ENCODE results near the gene THBD.
A peak's percentile ranks its signal among the peaks of the same experiment; 100 is the strongest.

THBD gene

DNA sequence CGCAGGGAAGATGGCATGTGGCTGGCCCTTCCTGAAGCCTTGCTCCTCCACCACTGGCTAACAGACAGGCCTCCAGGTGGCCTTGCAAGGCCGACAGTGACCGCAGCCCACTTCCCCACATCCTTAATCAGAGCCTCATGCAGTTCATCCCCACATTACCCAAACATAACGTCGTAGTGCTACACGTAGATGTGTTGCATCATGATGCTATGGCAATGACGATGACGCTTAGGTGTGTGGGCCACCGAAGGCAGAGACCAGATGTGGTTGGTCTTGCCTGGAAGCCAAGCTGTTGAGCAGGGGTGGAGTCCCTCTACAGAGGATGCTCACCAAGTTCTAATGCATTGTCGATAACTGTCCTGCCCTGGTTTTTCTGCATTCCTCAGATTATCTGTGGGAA is 31.0 kb upstream of the THBD start:
- in situ Hi-C loops (cut with MboI; ENCODE audit: low sequenced_read_pairs, unreplicated experiment) = no loop called here
- DNase-seq (ENCODE audit: low spot score) = no peak
- TF ChIP-seq, protein P1, sequence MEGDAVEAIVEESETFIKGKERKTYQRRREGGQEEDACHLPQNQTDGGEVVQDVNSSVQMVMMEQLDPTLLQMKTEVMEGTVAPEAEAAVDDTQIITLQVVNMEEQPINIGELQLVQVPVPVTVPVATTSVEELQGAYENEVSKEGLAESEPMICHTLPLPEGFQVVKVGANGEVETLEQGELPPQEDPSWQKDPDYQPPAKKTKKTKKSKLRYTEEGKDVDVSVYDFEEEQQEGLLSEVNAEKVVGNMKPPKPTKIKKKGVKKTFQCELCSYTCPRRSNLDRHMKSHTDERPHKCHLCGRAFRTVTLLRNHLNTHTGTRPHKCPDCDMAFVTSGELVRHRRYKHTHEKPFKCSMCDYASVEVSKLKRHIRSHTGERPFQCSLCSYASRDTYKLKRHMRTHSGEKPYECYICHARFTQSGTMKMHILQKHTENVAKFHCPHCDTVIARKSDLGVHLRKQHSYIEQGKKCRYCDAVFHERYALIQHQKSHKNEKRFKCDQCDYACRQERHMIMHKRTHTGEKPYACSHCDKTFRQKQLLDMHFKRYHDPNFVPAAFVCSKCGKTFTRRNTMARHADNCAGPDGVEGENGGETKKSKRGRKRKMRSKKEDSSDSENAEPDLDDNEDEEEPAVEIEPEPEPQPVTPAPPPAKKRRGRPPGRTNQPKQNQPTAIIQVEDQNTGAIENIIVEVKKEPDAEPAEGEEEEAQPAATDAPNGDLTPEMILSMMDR (IDR thresholded peaks at IDR 0.05; ENCODE audit: borderline replicate concordance, control extremely low read depth, extremely low read depth, insufficient read depth, missing control alignments) = no peak

DNA sequence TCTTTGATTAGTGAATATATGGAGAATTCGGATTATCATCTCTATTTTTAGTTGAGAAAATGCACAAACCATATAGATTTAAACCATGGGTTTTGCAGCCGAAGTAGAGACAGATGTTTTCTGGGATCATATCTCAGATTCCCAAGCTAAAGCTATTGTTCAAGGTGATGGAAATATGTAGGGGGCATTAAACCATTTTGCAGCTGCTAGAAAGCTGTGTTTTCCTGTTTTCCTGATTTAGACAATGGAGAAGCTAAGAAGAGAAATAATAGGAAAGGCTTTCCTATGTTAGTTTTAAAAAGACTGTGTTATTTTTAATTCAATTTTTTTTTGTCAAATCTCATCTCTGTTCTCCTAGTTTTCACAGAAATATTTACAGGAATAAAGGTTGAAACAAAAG is 30.5 kb upstream of the THBD start:
- TF ChIP-seq, protein P1 (IDR thresholded peaks at IDR 0.05; ENCODE audit: borderline replicate concordance, control extremely low read depth, extremely low read depth, insufficient read depth, missing control alignments) = no peak
- DNase-seq (ENCODE audit: low spot score) = no peak
- in situ Hi-C loops (cut with MboI; ENCODE audit: low sequenced_read_pairs, unreplicated experiment) = no loop called here

DNA sequence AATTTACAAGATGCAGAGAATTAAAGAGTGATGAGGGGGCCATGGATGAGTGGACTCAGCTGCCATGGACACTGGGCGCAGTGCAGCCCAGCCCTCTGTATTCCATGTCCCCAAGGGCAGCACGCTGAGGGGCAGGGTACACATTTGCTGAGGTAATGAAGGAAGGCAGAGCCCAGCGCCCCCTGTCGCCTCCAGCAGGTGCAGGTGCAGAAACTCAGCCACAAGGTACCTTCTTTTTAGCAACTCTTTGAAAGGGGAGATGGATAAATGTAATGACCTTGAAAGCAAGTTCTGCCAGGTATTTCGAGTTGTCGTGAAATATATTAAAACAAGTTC is 29.5 kb upstream of the THBD start:
- TF ChIP-seq, protein P1 (IDR thresholded peaks at IDR 0.05; ENCODE audit: borderline replicate concordance, control extremely low read depth, extremely low read depth, insufficient read depth, missing control alignments) = peak; percentile 13
- no peak for DNase-seq (ENCODE audit: low spot score)
- in situ Hi-C loops (cut with MboI; ENCODE audit: low sequenced_read_pairs, unreplicated experiment) = no loop called here

DNA sequence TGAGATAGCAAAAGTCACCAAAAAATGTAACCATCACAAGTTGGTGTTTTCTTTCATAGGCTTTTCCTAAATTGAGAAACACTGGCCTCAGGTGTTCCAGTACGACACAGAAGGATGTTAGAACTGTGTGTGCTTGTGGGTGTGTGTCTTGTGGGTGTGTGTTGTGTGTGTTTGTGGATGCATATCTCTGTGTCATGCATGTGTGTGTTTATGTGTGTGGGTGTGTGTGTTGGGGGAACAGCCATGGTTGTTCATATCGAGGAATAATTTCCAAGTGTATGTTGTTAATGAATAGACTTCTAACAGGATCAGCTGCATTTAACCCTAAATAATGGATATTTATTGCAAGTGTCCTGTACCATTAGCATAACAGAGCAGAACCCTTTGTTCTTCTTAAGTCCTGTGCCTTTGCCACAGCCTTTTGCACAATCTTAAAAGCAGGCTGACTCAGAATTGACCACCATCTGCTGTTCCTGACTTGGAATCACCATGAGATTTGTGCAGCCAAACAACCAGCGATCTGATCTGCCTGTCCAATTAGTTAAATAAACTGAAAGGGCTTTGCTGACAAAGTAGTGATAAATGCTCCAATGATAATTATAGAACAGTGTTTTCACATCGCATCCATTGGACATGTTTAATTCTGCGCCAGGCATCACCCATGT is 29.0 kb upstream of the THBD start:
- DNase-seq (ENCODE audit: low spot score) = no peak
- TF ChIP-seq, protein P1 (IDR thresholded peaks at IDR 0.05; ENCODE audit: borderline replicate concordance, control extremely low read depth, extremely low read depth, insufficient read depth, missing control alignments) = no peak
- in situ Hi-C loops (cut with MboI; ENCODE audit: low sequenced_read_pairs, unreplicated experiment) = no loop called here

DNA sequence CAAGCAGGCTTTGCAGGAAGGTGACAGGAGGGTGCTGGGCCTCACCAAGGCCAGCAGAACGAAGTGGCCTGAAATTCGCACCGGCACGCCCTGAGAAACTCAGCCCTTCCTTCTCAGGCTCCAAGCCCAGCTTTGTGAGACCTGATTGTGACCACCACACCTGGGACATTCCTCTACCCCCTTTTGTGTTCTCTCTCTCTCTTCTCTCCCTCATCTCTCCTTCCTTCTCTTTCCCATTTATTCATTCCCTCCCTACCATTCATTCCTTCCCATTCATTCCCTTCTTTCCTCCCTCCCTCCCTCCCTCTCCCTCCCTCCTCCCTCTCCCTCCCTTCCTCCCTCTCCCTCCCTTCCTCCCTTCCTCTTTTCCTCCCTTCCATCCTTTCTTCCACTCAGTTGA is 27.8 kb upstream of the THBD start:
- in situ Hi-C loops (cut with MboI; ENCODE audit: low sequenced_read_pairs, unreplicated experiment) = no loop called here
- TF ChIP-seq, protein P1 (IDR thresholded peaks at IDR 0.05; ENCODE audit: borderline replicate concordance, control extremely low read depth, extremely low read depth, insufficient read depth, missing control alignments) = no peak
- no peak for DNase-seq (ENCODE audit: low spot score)

DNA sequence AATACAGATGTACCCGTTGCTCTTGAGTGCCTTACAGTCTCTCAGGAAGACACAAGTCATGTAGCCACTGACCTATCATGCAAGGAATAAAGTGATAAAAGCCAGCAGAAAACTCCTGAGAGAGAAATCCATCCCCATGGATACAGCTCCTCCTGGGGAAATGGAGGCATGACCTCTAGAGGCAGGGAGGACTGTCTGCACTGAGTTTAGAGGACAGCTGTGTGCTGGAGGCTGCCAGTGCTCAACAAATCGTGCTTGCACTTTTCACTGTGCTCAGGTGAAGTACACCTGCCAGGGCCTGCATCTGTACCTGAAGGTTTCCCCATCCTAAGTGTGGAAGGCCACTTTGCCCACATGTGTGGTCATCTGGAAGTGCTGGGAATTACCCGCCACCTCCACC is 24.6 kb upstream of the THBD start:
- no peak for DNase-seq (ENCODE audit: low spot score)
- in situ Hi-C loops (cut with MboI; ENCODE audit: low sequenced_read_pairs, unreplicated experiment) = no loop called here
- TF ChIP-seq, protein P1 (IDR thresholded peaks at IDR 0.05; ENCODE audit: borderline replicate concordance, control extremely low read depth, extremely low read depth, insufficient read depth, missing control alignments) = no peak

Data from GM13976 (cell line).